ENCODE results near the gene UVSSA.

DNA sequence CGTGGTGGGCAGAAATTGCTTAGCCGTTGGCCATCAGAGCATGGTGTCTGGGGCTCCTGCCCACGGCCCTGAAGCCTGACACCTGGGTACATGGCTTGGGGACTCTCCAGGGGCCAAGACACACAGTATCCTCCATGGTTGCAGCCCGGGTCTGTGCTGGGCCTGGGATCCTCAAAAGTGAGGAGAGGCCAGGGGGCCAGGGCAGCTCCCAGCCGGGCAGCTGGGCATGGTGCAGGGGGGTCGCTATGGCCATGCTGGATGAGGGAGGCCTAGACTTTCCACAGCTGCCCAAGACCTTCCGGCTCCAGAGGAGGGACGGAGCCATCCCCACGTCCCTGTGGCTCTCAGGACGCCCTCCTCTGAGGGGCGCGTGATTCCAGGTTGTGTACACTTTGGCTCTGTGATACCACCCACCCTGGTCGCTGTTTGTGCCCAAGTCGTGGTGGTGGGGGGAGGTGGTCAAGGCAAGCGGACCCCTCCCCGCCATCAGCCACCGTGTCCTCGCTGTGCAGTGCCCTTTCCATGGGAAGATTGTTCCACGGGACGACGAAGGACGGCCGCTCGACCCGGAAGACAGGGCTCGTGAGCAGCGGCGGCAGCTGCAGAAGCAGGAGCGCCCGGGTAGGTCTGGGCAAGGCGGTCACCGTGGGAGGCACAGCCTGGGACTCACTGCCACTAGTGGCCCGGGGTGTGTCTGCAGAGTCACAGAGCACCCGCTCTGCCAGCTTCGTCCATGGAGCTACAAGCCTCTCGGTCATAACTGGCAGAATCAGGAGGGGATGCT lies 33.6 kb downstream of the UVSSA start:
- TF ChIP-seq, protein P1, sequence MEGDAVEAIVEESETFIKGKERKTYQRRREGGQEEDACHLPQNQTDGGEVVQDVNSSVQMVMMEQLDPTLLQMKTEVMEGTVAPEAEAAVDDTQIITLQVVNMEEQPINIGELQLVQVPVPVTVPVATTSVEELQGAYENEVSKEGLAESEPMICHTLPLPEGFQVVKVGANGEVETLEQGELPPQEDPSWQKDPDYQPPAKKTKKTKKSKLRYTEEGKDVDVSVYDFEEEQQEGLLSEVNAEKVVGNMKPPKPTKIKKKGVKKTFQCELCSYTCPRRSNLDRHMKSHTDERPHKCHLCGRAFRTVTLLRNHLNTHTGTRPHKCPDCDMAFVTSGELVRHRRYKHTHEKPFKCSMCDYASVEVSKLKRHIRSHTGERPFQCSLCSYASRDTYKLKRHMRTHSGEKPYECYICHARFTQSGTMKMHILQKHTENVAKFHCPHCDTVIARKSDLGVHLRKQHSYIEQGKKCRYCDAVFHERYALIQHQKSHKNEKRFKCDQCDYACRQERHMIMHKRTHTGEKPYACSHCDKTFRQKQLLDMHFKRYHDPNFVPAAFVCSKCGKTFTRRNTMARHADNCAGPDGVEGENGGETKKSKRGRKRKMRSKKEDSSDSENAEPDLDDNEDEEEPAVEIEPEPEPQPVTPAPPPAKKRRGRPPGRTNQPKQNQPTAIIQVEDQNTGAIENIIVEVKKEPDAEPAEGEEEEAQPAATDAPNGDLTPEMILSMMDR (IDR thresholded peaks at IDR 0.05) = no peak
- TF ChIP-seq POLR2A (IDR thresholded peaks at IDR 0.05) = no peak

Measured in body of pancreas (tissue), 4 donors.